ENCODE measurements around the gene DHRS7B.

Gene DHRS7B

GRCh38 chr17:21127509-21128077 lies 829 bp downstream of the DHRS7B start:
- TF ChIP-seq CTCF (IDR thresholded peaks at IDR 0.05) = no peak
- H3K27ac ChIP-seq = peak overlapping the region; percentile 92
- peak overlapping the region; percentile 75 for H3K4me2 ChIP-seq (ENCODE audit: low read length)
- H3K9ac ChIP-seq = peak overlapping the region; percentile 32
- H3K36me3 ChIP-seq (ENCODE audit: control insufficient read depth, insufficient read depth, low read length) = no peaks in the 10 kb centered on the region
- H2AFZ ChIP-seq = peak overlapping the region; percentile 91
- no peaks in the 10 kb centered on the region for H3K9me3 ChIP-seq (ENCODE audit: control insufficient read depth, low read length)
- peak overlapping the region; percentile 77 for H3K4me3 ChIP-seq (ENCODE audit: low read depth, low read length)
- peaks cover 23% of the 10 kb centered on the region for H3K79me2 ChIP-seq
- H3K4me1 ChIP-seq = peaks cover 5% of the 10 kb centered on the region
- no peaks in the 10 kb centered on the region for H3K27me3 ChIP-seq (ENCODE audit: control insufficient read depth, insufficient read depth, low read length)

GRCh38 chr17:21129023-21129681 lies 2.4 kb downstream of the DHRS7B start:
- Histone ChIP-seq H3K4me1 (peaks cover 5% of the 10 kb centered on the region), H3K36me3 (ENCODE audit: control insufficient read depth, insufficient read depth, low read length) (no peaks in the 10 kb centered on the region), H3K9me3 (ENCODE audit: control insufficient read depth, low read length) (no peaks in the 10 kb centered on the region), H3K79me2 (peaks cover 23% of the 10 kb centered on the region), H3K4me2 (ENCODE audit: low read length) (no peak overlapping the region), H2AFZ (no peak overlapping the region), H3K27ac (no peak overlapping the region), H3K9ac (no peak overlapping the region), H3K4me3 (ENCODE audit: low read depth, low read length) (no peak overlapping the region), H3K27me3 (ENCODE audit: control insufficient read depth, insufficient read depth, low read length) (no peaks in the 10 kb centered on the region)
- peak; percentile 48 for TF ChIP-seq CTCF (IDR thresholded peaks at IDR 0.05)

GRCh38 chr17:21131137-21131536 lies 4.4 kb downstream of the DHRS7B start:
- Histone ChIP-seq H3K4me2 (ENCODE audit: low read length) (no peak overlapping the region), H3K27ac (no peak overlapping the region), H3K9ac (no peak overlapping the region), H3K36me3 (ENCODE audit: control insufficient read depth, insufficient read depth, low read length) (no peaks in the 10 kb centered on the region), H3K9me3 (ENCODE audit: control insufficient read depth, low read length) (no peaks in the 10 kb centered on the region), H3K27me3 (ENCODE audit: control insufficient read depth, insufficient read depth, low read length) (no peaks in the 10 kb centered on the region), H2AFZ (no peak overlapping the region), H3K4me1 (peaks cover 5% of the 10 kb centered on the region), H3K79me2 (peaks cover 32% of the 10 kb centered on the region), H3K4me3 (ENCODE audit: low read depth, low read length) (no peak overlapping the region)
- no peak for TF ChIP-seq CTCF (IDR thresholded peaks at IDR 0.05)

GRCh38 chr17:21132428-21132827 lies 5.7 kb downstream of the DHRS7B start:
- H3K9me3 ChIP-seq (ENCODE audit: control insufficient read depth, low read length) = no peaks in the 10 kb centered on the region
- no peak overlapping the region for H3K9ac ChIP-seq
- no peaks in the 10 kb centered on the region for H3K36me3 ChIP-seq (ENCODE audit: control insufficient read depth, insufficient read depth, low read length)
- H3K4me2 ChIP-seq (ENCODE audit: low read length) = no peak overlapping the region
- no peak overlapping the region for H3K4me3 ChIP-seq (ENCODE audit: low read depth, low read length)
- no peak overlapping the region for H3K27ac ChIP-seq
- H3K27me3 ChIP-seq (ENCODE audit: control insufficient read depth, insufficient read depth, low read length) = no peaks in the 10 kb centered on the region
- no peak for TF ChIP-seq CTCF (IDR thresholded peaks at IDR 0.05)
- peaks cover 5% of the 10 kb centered on the region for H3K4me1 ChIP-seq
- no peak overlapping the region for H2AFZ ChIP-seq
- H3K79me2 ChIP-seq = peaks cover 36% of the 10 kb centered on the region

GRCh38 chr17:21134559-21134958 lies 7.8 kb downstream of the DHRS7B start:
- Histone ChIP-seq H3K9me3 (ENCODE audit: control insufficient read depth, low read length) (no peaks in the 10 kb centered on the region), H3K27ac (no peak overlapping the region), H3K27me3 (ENCODE audit: control insufficient read depth, insufficient read depth, low read length) (no peaks in the 10 kb centered on the region), H3K4me2 (ENCODE audit: low read length) (no peak overlapping the region), H3K4me1 (no peaks in the 10 kb centered on the region), H3K4me3 (ENCODE audit: low read depth, low read length) (no peak overlapping the region), H3K79me2 (peaks cover 34% of the 10 kb centered on the region), H2AFZ (no peak overlapping the region), H3K9ac (no peak overlapping the region), H3K36me3 (ENCODE audit: control insufficient read depth, insufficient read depth, low read length) (no peaks in the 10 kb centered on the region)
- TF ChIP-seq CTCF (IDR thresholded peaks at IDR 0.05) = no peak

Data from parathyroid adenoma (tissue), 2 donors.